GM21737 (cell line): ENCODE results near the gene ADCK1.
"Not testable (repeated sequence)": the region's sequence is repeated elsewhere in the genome, so short reads cannot be mapped to it uniquely, and the experiment has no call there.

Experiments used
- ATAC-seq: cut with Tn5 transposase; IDR thresholded peaks from one replicate; pipeline ENCODE4 v1.9.1; 2021; ENCODE audit warnings: mild to moderate bottlenecking, moderate library complexity; ENCODE audit not compliant: unreplicated experiment

ADCK1 gene

DNA sequence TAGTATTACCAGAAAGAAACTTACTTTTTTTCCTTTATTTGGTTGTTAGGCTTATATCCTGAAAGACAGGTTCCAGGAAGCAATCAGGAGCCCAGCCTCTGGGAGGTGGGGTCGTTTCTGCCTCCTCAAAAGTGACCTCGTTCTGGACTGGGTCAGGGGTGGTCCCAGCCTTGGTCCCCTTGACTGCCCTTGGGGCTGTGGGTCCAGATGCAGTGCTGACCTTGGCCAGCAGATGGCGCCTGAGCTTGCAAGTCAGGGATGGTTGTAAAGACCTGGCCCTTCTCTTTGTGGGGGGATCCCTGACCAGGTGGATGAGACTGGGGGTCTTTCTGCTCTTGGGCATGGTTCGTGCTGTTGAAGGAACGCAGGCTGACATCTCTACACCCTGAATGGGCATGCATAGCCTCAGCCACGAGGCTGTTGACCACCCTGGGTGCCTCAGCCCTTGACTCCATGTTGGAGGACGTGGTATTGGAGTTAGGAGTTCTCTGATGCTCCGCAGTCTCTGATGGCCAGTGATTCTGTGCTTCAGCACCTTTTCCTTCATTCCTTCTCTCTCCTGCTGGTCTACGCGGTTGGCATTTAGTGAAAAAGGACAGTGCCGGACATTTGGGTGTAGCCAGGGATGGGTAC is 62.4 kb downstream of the ADCK1 start:
- ATAC-seq = no peak

DNA sequence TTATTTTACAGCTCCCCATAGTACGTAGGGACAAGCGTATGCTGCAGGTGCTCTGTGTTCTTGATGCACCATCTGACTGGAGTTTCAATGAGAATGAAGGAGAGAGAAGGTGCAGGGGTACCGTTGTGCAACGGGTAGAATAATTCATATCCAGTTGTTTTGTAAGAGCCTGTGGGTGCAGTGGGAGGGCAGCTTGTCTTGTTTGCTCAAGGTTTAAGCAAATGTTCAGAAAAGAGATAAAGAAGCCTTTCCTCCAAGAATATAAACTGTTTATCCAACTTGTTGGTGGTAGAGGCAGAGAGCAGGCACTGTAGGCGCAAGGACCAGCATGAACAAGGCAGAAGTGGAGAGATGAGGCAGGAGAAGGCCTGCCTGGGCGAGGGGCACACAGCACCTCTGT is 64.2 kb downstream of the ADCK1 start:
- ATAC-seq = no peak

DNA sequence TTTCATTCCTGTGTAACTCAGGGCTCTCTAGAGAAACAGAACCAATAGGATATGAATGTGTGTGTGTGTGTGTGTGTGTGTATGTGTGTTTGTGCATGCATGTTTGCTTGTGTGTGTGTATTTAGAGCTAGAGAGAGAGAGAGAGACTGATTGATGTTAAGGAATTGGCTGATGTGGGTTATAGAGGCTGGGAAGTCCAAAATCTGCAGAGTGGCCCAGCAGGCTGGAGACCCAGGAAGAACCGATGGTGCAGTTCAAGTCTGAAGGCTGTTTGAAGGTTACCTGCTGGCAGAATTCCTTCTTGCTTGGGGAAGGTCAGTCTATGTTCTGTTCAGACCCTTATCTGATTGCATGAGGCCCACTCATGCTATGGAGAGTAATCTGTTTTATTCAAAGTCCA is 64.7 kb downstream of the ADCK1 start:
- ATAC-seq = no peak

DNA sequence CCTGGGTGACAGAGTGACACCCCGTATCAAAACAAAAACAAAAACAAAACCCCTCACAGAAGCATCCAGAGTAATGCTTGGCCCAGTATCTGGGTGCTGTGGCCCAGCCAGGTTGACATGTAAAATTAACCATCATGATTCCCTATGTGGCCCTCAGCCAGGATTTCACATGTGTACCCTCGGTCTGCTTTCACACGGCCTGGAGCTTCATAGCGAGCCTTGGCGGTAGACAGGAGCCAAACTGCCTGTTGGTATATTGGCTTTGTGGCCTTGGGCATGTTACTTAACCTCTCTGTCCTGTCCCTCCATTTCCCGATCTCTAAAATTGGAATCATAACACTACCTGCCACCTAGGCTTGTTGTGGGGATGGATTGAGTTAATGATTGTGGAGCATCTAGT is 65.5 kb downstream of the ADCK1 start:
- no peak for ATAC-seq

DNA sequence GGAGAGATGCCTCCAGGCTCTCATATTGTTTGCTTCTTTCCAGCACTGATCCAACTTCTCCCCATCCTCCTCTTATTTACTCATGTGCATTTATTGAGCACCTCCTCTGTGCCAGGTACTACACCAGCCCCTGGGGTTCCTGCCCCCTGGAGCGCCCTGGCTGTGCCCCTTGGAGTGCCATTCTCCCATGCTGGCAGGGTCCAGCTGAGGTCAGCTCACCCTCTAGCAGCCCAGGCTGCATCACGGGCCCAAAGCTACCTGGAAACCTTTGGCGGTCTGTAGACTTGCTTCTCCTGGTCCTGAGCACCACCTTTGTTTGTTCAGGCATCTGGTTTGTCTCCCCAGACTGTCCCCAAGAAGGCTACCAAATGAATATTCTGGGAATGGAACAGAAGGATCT is 67.0 kb downstream of the ADCK1 start:
- ATAC-seq = no peak

DNA sequence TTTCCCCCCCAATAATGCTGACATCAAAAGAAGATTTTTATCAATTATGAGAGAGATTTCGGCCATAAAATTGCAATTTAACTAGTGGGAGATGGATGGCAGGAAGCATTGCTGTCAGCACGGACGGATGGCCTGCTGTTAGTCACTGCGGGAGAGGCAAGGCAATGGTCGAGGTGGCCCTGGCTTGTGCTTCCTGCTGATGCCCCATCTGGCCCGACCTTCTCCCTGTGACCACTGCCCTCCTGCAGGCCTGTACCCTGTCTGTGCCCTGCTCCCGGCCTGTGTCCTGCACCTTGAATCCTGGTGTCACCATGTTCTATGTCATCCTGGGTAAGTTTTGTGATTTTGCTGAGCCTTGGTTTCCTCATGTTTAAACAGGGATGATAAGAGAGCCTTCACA is 67.6 kb downstream of the ADCK1 start:
- no peak for ATAC-seq

DNA sequence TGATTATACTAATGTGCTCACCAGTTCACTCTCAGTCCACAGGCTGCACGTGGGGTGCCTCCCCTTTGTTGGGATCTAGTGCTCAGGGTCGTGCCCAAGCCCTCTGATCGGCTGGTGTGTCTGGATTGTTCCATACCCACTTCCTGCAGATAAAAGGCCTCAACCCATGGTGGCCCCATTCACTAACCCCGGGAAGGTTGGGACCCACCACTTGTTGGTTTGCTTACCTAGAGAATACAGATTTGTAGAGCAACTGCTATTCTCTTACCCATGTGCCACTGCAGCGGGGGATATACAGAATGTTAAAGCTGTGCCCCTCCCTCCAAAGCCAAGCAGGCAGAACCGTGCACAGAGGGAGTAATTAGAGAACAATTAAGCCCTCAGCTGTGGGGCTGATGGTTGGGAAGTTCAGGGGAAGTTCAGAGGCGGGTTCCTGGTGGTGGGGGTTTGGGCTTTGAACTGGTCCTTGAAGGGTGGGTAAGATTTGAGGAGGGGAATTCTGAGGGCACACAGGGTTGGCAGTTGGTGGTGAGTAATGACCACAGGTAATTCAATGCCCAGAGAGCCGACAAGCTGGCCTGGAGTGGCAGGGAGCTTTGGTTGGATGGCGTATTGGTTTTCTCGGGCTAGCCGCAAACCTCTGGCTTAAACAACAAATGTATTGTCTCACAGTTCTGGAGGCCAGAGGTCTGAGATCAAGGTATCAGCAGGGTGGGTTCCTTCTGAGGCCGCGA is 68.8 kb downstream of the ADCK1 start:
- no peak for ATAC-seq

DNA sequence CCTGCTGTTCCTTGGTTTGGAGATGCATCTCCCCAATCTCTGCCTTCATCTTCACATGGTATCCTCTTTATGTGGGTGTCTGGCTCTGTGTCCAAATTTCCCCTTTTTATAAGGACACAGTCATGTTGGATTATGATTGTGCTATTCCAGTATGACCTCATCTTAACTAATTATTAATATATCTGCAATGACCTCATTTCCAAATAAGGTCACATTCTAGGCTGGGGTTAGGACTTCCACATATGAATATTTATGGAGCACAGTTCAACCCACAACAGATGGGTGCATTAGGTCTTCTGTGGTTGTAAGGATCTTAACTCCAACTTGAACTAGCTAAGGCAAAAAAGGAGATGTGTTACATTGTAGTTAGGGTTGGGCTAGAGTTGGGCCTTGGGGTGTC is 69.4 kb downstream of the ADCK1 start:
- no peak for ATAC-seq

DNA sequence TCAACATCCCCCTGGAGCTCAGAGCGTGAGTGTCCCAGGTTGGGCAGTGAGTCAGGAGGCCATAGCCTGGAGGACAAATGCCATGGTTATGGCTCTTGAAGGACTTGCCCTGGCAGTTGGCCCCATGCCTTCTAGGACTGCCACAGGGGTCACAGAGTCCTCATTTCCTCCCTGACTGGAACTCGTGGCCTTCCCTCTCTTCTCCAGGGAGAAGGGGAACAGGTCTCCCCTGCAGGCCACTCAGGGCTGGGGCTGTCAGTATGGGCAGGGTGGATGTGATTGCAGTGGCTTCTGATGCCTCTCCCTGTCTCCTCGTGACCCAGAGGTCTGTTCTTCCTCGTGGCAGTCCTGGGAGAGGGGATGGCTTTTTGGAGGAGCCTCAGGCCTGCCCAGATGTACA is 70.7 kb downstream of the ADCK1 start:
- ATAC-seq = no peak

DNA sequence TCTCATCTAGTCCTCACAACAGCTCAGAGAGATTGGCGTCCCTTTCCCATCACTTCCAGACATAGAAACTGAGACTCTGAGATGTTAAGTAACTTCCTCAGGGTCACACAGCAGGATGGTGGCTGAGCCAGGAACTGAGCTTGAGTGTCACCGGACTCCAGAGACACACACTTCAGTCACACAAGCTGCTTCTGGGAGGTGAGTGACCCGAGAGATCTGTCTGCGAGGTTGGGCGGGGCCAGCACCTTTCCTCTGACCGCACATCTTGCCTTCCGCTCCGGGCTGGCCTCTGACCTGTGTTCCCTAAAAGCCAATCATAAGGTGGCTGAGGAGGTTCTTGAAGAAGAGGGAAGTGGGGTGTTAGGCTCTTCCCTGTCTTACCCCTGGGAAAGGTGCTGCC is 72.2 kb downstream of the ADCK1 start:
- no peak for ATAC-seq

DNA sequence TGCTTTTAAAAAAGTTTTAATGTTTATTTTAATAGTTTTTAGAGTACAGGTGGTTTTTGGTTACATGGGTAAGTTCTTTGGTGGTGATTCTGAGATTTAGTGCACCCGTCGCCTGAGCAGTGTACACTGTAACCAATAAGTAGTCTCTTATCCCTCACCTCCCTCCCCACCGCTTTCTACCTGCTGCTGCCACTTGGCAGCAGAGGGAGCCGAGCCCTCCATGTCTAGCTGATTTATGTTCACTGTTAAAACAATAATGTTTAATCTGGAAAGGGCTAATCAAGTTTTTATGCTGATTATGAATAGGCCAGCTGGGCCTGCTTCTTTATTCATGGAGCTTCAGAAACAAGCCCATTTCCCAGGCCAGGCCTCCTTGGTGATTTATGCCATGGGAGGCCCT is 73.1 kb downstream of the ADCK1 start:
- ATAC-seq = no peak

DNA sequence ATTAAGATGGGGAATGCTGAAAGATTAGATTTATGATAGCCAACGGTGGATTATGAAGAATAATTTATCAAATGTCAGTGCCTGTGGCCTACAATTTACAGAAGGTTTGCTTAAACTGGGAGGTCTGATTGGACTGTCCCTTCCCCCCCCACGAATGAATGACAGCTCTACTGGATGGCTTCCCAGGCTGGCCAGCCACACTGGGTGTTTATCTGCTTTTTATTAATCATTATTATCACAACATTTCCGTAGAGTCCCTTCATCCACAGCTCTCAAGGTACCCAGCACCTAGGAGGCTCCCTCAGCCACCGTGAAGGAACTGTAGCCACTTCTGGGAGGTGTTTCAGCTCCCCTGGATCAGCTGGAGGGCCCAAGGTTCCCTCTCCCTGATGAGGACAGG is 78.9 kb downstream of the ADCK1 start:
- ATAC-seq = no peak

DNA sequence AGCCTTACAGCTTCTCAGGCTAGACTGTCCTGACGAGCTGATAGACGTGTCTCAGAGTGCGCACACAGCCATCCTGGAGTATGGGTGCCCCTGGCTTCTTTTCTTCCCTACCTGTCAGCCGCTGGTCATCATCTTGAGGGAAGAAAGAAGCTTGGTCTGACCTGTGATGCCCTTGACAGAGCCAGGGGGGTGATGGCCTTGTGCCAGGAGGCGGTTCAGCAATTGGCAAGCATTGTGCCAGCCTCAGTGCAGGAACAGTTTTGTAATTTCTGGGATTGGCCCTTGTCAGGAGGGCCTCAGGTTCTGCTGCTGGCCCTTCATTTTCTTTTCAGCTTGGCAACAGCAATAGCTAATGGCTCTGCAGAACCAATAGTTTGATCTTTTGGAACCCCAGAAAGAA is 80.1 kb downstream of the ADCK1 start:
- ATAC-seq = no peak

DNA sequence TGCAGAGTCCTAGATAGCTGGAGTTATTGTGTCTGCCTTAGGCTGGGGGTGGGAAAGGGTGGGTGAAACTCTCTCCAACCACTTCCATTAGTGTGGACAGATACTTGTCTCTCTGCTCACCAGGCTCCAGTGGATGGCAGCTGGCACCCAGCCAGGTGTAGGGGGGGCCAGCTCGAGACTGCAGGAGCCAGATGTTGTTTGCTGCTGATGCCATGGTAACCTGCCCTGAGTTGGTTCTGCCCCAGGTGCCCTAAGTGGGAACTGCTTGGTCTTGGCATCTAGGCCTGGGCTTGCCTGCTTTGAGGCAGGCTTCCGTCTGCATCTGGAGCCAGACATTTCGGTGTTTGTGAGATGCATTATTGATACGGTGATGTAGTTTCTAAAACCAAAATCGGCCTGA is 82.2 kb downstream of the ADCK1 start:
- ATAC-seq = no peak

DNA sequence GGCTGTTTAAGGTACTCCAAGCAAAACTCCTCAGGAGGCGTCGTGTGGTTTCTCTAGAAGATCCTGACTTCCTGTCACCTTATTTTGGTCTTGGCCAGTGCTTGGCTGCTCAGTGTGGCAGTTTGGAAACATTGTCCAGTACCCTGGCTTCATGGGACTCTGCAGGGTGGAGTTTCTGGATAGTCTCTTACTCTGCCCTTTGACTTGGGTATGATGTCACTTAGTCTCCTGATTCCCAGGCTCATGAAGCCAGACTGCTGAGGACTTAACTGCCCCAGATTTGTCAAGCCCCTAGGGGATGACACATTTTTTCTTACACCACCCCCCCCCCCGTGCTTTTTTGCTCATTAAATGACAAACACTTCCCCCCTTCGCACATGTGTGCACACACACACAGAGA is 82.7 kb downstream of the ADCK1 start:
- no peak for ATAC-seq

DNA sequence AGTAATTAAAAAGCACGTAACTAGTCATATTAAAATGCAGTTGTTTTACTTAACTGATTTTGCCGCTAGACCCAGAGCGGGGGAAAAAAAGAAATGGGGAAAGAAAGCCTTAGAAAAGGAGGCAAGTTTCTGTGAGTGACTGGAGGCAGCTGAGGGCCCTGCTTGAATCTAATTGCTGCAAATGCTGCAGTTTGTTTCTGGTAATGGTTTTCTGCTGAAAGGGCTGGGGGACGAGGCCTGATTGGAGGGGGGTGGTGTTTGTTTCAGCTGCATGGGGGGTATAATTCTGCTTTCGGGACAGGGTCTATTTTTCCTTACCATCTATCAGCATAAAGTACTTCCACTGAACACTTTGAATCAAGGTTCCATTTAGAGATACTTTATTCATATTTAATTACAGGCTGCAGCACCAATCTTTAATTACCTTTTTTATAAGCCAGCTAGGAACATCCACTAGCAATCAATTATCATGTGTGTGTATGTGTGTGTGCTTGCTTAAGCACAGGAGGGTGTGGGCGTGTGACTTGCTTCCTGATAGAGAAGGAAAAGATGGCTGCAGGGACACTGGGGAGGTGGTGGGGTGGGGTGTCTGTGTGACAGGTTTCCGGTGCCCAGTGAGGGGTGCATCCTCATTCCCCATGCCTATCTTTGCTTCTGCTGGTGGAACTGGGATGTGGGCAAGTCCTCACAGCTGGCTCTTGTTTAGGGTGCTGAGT is 83.4 kb downstream of the ADCK1 start:
- no peak for ATAC-seq

DNA sequence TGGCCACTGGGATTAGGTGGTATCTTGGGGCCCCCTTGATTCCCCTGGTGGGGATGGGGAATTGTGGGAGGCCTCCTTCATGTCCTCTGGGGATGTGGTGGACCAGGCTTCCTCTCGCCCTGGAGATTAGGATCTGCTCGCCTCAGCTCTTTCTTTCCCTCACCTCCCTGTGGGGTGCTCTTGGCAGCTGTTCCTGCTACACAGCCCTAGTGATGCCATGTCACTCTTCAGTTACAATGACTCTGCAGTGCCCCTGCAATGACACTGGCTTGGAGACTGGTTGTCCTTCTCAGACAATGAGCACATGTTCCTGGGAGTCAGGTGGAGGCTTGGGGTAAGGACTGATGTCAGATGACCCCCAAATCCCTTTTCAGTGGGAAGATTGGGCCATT is 83.9 kb downstream of the ADCK1 start:
- ATAC-seq = no peak

DNA sequence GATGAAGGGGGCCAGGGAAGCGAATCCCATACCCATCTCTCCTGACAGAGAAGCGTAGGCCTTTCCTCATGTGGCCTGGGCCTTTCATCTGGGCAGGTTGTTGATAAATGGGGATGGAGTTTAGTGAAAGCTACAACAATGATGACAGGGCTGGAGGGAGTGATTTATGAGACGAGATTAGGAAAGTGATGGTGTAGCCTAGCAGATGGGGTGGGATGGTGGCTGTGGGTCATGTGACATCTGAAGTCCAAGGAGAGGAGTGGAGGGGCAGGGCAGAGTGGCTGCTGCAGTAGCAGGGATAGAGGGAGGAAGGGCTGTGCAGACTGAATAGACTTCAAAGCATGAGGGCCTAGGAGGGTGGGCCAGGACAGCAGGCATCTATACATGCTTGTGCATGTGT is 85.5 kb downstream of the ADCK1 start:
- no peak for ATAC-seq

DNA sequence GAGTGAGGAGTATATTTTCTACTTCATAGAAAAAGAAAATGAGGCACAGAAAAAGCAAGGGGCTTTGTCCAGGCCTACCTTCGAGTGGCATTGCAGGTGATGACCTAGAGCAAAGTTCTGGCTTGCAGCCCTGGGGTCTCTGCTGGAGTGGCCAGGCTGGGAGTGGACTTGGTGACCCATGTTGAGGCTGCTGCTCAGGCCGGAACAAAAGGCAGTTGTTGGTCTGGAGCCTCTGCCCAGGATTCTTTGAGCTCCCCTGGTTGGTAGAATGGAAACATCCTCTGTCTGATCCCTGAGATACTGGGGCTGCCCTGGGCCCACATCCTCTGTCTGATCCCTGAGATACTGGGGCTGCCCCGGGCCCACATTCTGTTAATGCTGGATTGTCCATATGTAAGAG is 86.1 kb downstream of the ADCK1 start:
- no peak for ATAC-seq

DNA sequence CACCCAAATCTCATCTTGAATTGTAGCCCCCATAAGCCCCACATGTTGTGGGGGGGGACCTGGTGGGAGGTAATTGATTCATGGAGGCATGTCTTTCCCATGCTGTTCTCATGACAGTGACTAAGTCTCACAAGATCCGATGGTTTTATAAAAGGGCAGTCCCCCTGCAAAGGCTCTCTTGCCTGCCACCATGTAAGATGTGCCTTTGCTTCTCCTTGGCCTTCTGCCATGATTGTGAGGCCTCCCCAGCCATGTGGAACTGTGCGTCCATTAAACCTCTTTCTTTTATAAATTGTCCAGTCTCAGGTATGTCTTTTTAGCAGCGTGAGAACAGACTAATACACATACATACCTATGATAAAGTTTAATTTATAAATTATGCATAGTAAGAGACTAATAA is 89.0 kb downstream of the ADCK1 start:
- ATAC-seq = not testable (repeated sequence)

DNA sequence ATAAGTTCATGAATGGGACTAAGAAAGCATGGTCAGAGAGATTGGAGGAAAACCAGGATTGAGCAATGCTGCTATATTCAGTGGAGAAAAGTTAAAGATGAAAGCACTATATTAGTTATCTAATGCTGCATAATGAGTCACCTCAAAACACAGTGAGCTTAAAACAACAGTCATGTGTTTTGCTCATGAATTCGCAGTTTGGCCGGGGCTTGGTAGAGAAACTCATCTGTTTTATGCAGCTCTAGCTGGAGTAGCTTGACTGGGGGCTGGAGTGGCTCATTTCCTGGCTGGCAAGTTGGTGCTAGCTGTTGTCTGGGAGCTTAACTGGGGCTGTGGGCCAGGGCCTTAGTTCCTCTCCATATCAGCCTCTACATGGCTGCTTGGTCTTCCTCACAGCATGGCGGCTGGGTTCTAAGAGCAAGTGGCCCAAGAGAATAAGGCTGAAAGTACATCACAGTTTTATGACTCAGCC is 90.1 kb downstream of the ADCK1 start:
- ATAC-seq = no peak

DNA sequence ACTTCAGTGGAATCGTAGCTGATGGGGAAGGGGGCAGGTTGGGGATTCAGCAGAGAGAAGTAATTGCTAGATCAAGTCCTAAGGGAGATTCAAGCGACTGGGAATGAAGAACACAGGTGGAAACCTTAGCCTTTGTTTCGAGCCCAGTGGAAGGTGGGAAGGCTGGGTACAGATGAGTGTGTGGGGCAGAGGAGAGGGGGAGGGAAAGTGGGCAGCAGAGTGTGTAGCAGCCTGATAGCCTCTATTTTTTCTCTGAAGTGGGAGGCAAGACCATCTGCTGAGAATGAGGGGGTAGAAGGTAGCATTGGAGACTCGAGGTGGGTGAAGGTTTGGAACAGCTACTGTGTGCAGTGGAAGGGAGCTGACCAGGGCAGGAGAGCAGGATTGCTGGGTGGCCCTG is 91.0 kb downstream of the ADCK1 start:
- ATAC-seq = no peak
